DND-41 (cell line): Measurements from ENCODE around the gene CCDC97.

Source experiments
- CTCF ChIP-seq: IDR thresholded peaks from 2 replicates; pipeline ENCODE4 v1.5.1; 2012; ENCODE audit warnings: borderline replicate concordance, low read length, moderate library complexity, mild to moderate bottlenecking; ENCODE audit not compliant: poor library complexity, severe bottlenecking; ENCODE audit errors: extremely low read depth
- EZH2 ChIP-seq: IDR thresholded peaks from 3 replicates; pipeline ENCODE4 v1.6.1; 2012; ENCODE audit warnings: borderline replicate concordance, low read depth, mild to moderate bottlenecking, moderate library complexity, low read length, inconsistent platforms; ENCODE audit not compliant: severe bottlenecking

DNA sequence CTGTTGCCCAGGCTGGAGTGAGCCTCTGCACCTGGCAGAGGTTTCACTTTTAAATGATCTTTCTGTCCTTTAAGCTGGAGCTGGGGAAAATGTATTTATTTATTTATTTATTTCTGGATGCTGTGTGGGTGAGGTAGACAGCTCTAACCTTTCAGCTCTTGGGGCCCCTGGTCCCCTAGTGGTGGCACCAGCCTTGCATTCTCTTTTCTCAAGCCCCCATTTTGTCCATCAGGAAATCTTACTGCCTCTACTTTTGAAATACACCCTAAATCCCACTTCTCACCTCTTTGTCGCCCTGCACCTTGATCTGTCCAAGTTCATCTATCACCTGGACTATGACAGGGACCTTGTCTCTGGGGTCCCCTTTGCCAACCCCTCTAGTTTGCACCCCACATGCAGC lies 56.1 kb downstream of the CCDC97 start:
- TF ChIP-seq CTCF: peak; percentile 25
- TF ChIP-seq EZH2: no peak
